HepG2 (cell line): ENCODE measurements around the gene SACS. TPM values are rescaled to one million over a fixed set of nuclear protein-coding genes. Genes with fewer than 3 reads are reported as not detected.

Experiments
- ATAD3A ChIP-seq: sonication (generic); formaldehyde crosslinking; IDR thresholded peaks from 2 replicates; pipeline ENCODE4 v1.4.0; 2020; ENCODE audit warnings: missing genetic modification reagents
- BORCS8-MEF2B ChIP-seq: sonication (generic); formaldehyde crosslinking; IDR thresholded peaks from 2 replicates; pipeline ENCODE4 v1.8.0; 2022; ENCODE audit warnings: mild to moderate bottlenecking, missing genetic modification reagents
- FOXO1 ChIP-seq: sonication (generic); formaldehyde crosslinking; IDR thresholded peaks from 2 replicates; pipeline ENCODE4 v1.4.0; 2020; ENCODE audit warnings: missing genetic modification reagents
- HNRNPLL ChIP-seq: fragments of 200-400 bp; formaldehyde crosslinking; IDR thresholded peaks from 2 replicates; pipeline ENCODE4 v1.6.1; 2017; ENCODE audit warnings: mild to moderate bottlenecking, low read depth, low read length; ENCODE audit not compliant: poor library complexity, severe bottlenecking
- KAT8 ChIP-seq: IDR thresholded peaks from 2 replicates; pipeline ENCODE4 v1.6.1; 2016; ENCODE audit warnings: missing genetic modification reagents, missing compliant biosample characterization
- MXD1 ChIP-seq: sonication (generic); formaldehyde crosslinking; IDR thresholded peaks from 2 replicates; pipeline ENCODE4 v1.4.0; 2020; ENCODE audit warnings: mild to moderate bottlenecking, missing genetic modification reagents
- SSRP1 ChIP-seq: IDR thresholded peaks from 2 replicates; pipeline ENCODE4 v1.6.1; 2016; ENCODE audit warnings: control low read depth
- ZBTB20 ChIP-seq: sonication (generic); formaldehyde crosslinking; IDR thresholded peaks from 2 replicates; pipeline ENCODE4 v1.8.1; 2023; ENCODE audit warnings: missing genetic modification reagents, low read depth, mild to moderate bottlenecking, borderline replicate concordance
- ZFY ChIP-seq: sonication (generic); formaldehyde crosslinking; IDR thresholded peaks from 2 replicates; pipeline ENCODE4 v1.4.0; 2020; ENCODE audit warnings: missing genetic modification reagents
- ZIK1 ChIP-seq: sonication (generic); formaldehyde crosslinking; IDR thresholded peaks from 2 replicates; pipeline ENCODE4 v1.5.0; 2020; ENCODE audit warnings: mild to moderate bottlenecking, low read depth, missing genetic modification reagents, borderline replicate concordance
- ZNF546 ChIP-seq: sonication (generic); formaldehyde crosslinking; conservative IDR thresholded peaks from 2 replicates; pipeline ENCODE4 v1.8.1; 2023; ENCODE audit warnings: mild to moderate bottlenecking, missing genetic modification reagents
- ZNF607 ChIP-seq: sonication (generic); formaldehyde crosslinking; IDR thresholded peaks from 2 replicates; pipeline ENCODE4 v1.5.1; 2020; ENCODE audit warnings: missing genetic modification reagents, mild to moderate bottlenecking, borderline replicate concordance
- ZNF749 ChIP-seq: sonication (generic); formaldehyde crosslinking; IDR thresholded peaks from 2 replicates; pipeline ENCODE4 v1.8.0; 2022; ENCODE audit warnings: mild to moderate bottlenecking, missing genetic modification reagents, moderate library complexity, borderline replicate concordance
- ZNF784 ChIP-seq: sonication (generic); formaldehyde crosslinking; IDR thresholded peaks from 2 replicates; pipeline ENCODE4 v1.5.1; 2020; ENCODE audit warnings: missing genetic modification reagents, mild to moderate bottlenecking, borderline replicate concordance
- ZSCAN25 ChIP-seq: sonication (generic); formaldehyde crosslinking; IDR thresholded peaks from 2 replicates; pipeline ENCODE4 v1.8.0; 2022; ENCODE audit warnings: mild to moderate bottlenecking, missing genetic modification reagents
- ZSCAN29 ChIP-seq: sonication (generic); formaldehyde crosslinking; conservative IDR thresholded peaks from 2 replicates; pipeline ENCODE4 v1.4.0; 2020; ENCODE audit warnings: mild to moderate bottlenecking, missing genetic modification reagents
- polyA plus RNA-seq, 8 experiments: library from polyadenylated mRNA; depleted of rRNA in 3 of 8; stranded (reverse) in 7 of 8; unstranded in 1 of 8; fragments of >200 nt; fragmentation: Illumina TruSeq in 4 of 8; extraction: Trizol in 4 of 8; gene quantifications; 2 replicates each; pipeline versions ENCODE4 v1.2.1 to v1.2.3, GENCODE V29; 2011 to 2016; ENCODE audit warnings: low read depth in 4 of 8, missing spikeins in 1 of 8, mixed read lengths in 1 of 8; ENCODE audit not compliant: insufficient read depth in 1 of 8
- total RNA-seq, 5 experiments: library from RNA; depleted of rRNA; stranded (reverse); fragments of >200 nt; fragmentation: Illumina TruSeq; extraction: Trizol; gene quantifications; 2 replicates each; pipeline ENCODE4 v1.2.3, GENCODE V29; 2016; ENCODE audit warnings: low read depth in 1 of 5
- TF ChIP-seq, protein P1 (sequence below): sonication (generic); formaldehyde crosslinking; IDR thresholded peaks from 2 replicates; pipeline ENCODE4 v1.4.0; 2020; ENCODE audit warnings: missing genetic modification reagents; ENCODE audit errors: not compliant biosample characterization
- TF ChIP-seq, protein P2 (sequence below), 2 experiments: fragments of 450-650 bp in 1 of 2; sonication (generic) in 1 of 2; formaldehyde crosslinking; IDR thresholded peaks; 2 replicates each; pipeline versions ENCODE4 v1.5.0 to v1.8.0; 2020 to 2022; ENCODE audit warnings: mild to moderate bottlenecking in 1 of 2, missing genetic modification reagents in 1 of 2
- TF ChIP-seq, protein P3 (sequence below): IDR thresholded peaks from 2 replicates; pipeline ENCODE4 v1.6.1; 2018; ENCODE audit warnings: missing genetic modification reagents, mild to moderate bottlenecking, missing compliant biosample characterization
- TF ChIP-seq, protein P4 (sequence below): sonication (generic); formaldehyde crosslinking; IDR thresholded peaks from 2 replicates; pipeline ENCODE4 v1.8.0; 2022; ENCODE audit warnings: mild to moderate bottlenecking, missing genetic modification reagents, borderline replicate concordance

Gene SACS
- total and polyA plus RNA-seq, 2 of the 13 experiments (the other 11 are each of a cell fraction or from before 2014, with no cell fraction given) = 4.0 to 15.7 TPM

DNA sequence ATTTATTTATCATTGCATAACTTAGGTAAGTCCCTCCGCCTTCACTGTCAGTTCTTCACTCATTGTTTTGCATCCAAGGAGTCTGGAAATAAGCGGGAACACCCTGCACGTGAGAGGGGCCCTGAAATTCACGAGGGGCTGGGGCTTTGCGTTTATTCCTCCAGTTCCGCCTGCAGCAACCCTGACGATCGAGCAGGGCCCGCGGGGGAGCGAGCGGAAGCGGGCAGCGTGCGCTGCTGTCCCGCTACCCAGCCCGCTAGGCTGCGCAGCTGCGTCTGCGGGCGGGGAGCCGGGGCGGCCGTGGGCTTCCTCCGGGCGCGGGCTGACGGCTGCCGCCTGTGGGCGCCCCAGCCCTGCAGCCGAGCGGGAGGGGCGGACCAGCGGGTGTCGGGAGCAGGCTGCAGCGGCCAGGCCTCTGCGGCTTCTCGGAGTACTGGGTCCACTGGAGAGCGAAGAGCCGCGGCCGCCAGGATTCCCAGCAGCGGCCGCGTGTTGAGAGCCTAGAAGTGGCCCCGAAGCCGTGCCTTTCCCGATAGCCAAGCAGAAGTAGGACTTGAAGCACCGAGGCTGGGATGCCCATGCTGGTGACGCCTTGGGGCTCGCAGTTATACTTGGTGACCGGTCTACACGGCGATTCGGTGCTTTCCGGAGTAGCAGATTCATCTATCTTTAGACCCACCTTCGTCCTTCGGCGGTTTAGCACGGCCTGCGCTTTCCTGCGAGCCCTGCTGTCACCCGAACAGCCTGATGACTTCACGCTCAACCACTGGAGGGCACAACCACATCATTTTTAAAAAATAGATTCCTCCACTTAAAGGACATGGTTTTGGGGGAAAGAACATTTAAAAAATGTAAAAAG is 32.9 kb upstream of the SACS start (continued):
- TF ChIP-seq ZNF784 (CRISPR knock-in tag) (peak; percentile 50; the same call in 1 of the 2 replicates), KAT8 (CRISPR knock-in tag) (0 out of 2 replicates have a peak, but pooled peaks have one; percentile 36), ZFY (peak; percentile 77), ZNF607 (CRISPR knock-in tag) (0 out of 2 replicates have a peak, but pooled peaks have one; percentile 70), MXD1 (CRISPR knock-in tag) (no peak), HNRNPLL (peak; percentile 97), ZBTB20 (no peak), ZNF546 (CRISPR knock-in tag) (0 out of 2 replicates have a peak, but pooled peaks have one; percentile 61), ZSCAN29 (CRISPR knock-in tag) (0 out of 2 replicates have a peak, but pooled peaks have one; percentile 47), BORCS8-MEF2B (CRISPR knock-in tag) (peak; percentile 67; the same call in 1 of the 2 replicates), ZIK1 (CRISPR knock-in tag) (no peak), FOXO1 (0 out of 2 replicates have a peak, but pooled peaks have one; percentile 22), SSRP1 (CRISPR knock-in tag) (no peak), ZSCAN25 (CRISPR knock-in tag) (peak; percentile 76; the same call in 1 of the 2 replicates), ZNF749 (0 out of 2 replicates have a peak, but pooled peaks have one; percentile 51), ATAD3A (no peak)
- TF ChIP-seq, protein P1, sequence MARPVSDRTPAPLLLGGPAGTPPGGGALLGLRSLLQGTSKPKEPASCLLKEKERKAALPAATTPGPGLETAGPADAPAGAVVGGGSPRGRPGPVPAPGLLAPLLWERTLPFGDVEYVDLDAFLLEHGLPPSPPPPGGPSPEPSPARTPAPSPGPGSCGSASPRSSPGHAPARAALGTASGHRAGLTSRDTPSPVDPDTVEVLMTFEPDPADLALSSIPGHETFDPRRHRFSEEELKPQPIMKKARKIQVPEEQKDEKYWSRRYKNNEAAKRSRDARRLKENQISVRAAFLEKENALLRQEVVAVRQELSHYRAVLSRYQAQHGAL (CRISPR knock-in tag) = no peak
- TF ChIP-seq, protein P2, sequence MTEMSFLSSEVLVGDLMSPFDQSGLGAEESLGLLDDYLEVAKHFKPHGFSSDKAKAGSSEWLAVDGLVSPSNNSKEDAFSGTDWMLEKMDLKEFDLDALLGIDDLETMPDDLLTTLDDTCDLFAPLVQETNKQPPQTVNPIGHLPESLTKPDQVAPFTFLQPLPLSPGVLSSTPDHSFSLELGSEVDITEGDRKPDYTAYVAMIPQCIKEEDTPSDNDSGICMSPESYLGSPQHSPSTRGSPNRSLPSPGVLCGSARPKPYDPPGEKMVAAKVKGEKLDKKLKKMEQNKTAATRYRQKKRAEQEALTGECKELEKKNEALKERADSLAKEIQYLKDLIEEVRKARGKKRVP (CRISPR knock-in tag; IDR thresholded peaks at IDR 0.05) = 0 out of 4 replicates have a peak, but pooled peaks of 1 of the 2 experiments have one; percentile 14
- TF ChIP-seq, protein P3, sequence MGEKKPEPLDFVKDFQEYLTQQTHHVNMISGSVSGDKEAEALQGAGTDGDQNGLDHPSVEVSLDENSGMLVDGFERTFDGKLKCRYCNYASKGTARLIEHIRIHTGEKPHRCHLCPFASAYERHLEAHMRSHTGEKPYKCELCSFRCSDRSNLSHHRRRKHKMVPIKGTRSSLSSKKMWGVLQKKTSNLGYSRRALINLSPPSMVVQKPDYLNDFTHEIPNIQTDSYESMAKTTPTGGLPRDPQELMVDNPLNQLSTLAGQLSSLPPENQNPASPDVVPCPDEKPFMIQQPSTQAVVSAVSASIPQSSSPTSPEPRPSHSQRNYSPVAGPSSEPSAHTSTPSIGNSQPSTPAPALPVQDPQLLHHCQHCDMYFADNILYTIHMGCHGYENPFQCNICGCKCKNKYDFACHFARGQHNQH (CRISPR knock-in tag) = no peak
- TF ChIP-seq, protein P4, sequence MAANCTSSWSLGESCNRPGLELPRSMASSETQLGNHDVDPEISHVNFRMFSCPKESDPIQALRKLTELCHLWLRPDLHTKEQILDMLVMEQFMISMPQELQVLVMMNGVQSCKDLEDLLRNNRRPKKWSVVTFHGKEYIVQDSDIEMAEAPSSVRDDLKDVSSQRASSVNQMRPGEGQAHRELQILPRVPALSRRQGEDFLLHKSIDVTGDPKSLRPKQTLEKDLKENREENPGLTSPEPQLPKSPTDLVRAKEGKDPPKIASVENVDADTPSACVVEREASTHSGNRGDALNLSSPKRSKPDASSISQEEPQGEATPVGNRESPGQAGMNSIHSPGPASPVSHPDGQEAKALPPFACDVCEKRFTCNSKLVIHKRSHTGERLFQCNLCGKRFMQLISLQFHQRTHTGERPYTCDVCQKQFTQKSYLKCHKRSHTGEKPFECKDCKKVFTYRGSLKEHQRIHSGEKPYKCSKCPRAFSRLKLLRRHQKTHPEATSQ (CRISPR knock-in tag) = 0 out of 2 replicates have a peak, but pooled peaks have one; percentile 39
